ENCODE measurements around the gene METTL21A. TPM values are rescaled to one million over a fixed set of nuclear protein-coding genes. Genes with fewer than 3 reads are reported as not detected.
A peak's percentile ranks its signal among the peaks of the same experiment; 100 is the strongest.

The METTL21A gene
- total RNA-seq (10 to 100 TPM; 11.8 to 19.0 (median 14.3) TPM), polyA plus RNA-seq (19.1 TPM)
- long read RNA-seq, donor 1, full-length matches to known transcripts: 24 of 43 reads
- long read RNA-seq, donor 1, partial matches to known transcripts: 10 of 43 reads
- long read RNA-seq, donor 1, other reads (novel, unspliced or antisense): 9 of 43 reads
- long read RNA-seq, donor 2, full-length matches to known transcripts: 9 of 15 reads
- long read RNA-seq, donor 2, partial matches to known transcripts: 4 of 15 reads
- long read RNA-seq, donor 2, other reads (novel, unspliced or antisense): 2 of 15 reads
- long read RNA-seq, donor 3, full-length matches to known transcripts: 28 of 38 reads
- long read RNA-seq, donor 3, partial matches to known transcripts: 7 of 38 reads
- long read RNA-seq, donor 3, other reads (novel, unspliced or antisense): 3 of 38 reads
- long read RNA-seq, donor 4, full-length matches to known transcripts: 7 of 11 reads
- long read RNA-seq, donor 4, partial matches to known transcripts: 2 of 11 reads
- long read RNA-seq, donor 4, other reads (novel, unspliced or antisense): 2 of 11 reads

GRCh38 chr2:207625014-207625907 lies at the start of gene METTL21A:
Gene METTL21A (minus strand): TSS chr2:207625394. CDS start chr2:207624375, 1,019 bp downstream.
- under 1% methylated on average over 92 of the region's 92 CpGs for WGBS
- peak; percentile 96 for ATAC-seq
- intact Hi-C loops (cut with DNase I): loop anchor here in 2 of 4 donors (2.0 to 10.0 kb wide), 4 partner anchors 87 to 450 kb away; partner anchors contain the start of gene CCNYL1 (in 2 of the 2)
- no peaks in the 10 kb centered on the region for H3K9me3 ChIP-seq (ENCODE audit: control insufficient read depth, low read length)
- peak within 1 kb of the TSS; percentile 59 for H3K27ac ChIP-seq (ENCODE audit: low read length)
- peak; percentile 89 to 95 (median 95) for DNase-seq
- peaks cover 3% of the 10 kb centered on the region for H3K4me1 ChIP-seq (ENCODE audit: control insufficient read depth, insufficient read depth, low read length)
- peak within 1 kb of the TSS; percentile 66 for H3K4me3 ChIP-seq (ENCODE audit: low read length)
- no peaks in the 10 kb centered on the region for H3K27me3 ChIP-seq (ENCODE audit: control insufficient read depth, insufficient read depth)

- Histone ChIP-seq H3K27ac (ENCODE audit: low read length) (no peak overlapping the region), H3K27me3 (ENCODE audit: control insufficient read depth, insufficient read depth) (no peaks in the 10 kb centered on the region), H3K4me1 (ENCODE audit: control insufficient read depth, insufficient read depth, low read length) (no peaks in the 10 kb centered on the region), H3K4me3 (ENCODE audit: low read length) (no peak overlapping the region), H3K9me3 (ENCODE audit: control insufficient read depth, low read length) (no peaks in the 10 kb centered on the region)
- intact Hi-C loops (cut with DNase I): no loop called here
- no peak for ATAC-seq
- WGBS: 76% methylated on average over 2 of the region's 2 CpGs
- DNase-seq: no peak
Measured at GRCh38 chr2:207674826-207675225, 49.6 kb upstream of the METTL21A start.

- Histone ChIP-seq H3K9me3 (ENCODE audit: control insufficient read depth, low read length) (no peaks in the 10 kb centered on the region), H3K4me3 (ENCODE audit: low read length) (no peak overlapping the region), H3K27ac (ENCODE audit: low read length) (no peak overlapping the region), H3K27me3 (ENCODE audit: control insufficient read depth, insufficient read depth) (no peaks in the 10 kb centered on the region), H3K4me1 (ENCODE audit: control insufficient read depth, insufficient read depth, low read length) (no peaks in the 10 kb centered on the region)
- DNase-seq (no peak), ATAC-seq (no peak)
- intact Hi-C loops (cut with DNase I): no loop called here
Measured at GRCh38 chr2:207674266-207674774, 49.1 kb upstream of the METTL21A start.

GRCh38 chr2:207673431-207673830 lies 48.2 kb upstream of the METTL21A start:
- no peak for ATAC-seq
- no peak for DNase-seq
- Histone ChIP-seq H3K27ac (ENCODE audit: low read length) (no peak overlapping the region), H3K27me3 (ENCODE audit: control insufficient read depth, insufficient read depth) (no peaks in the 10 kb centered on the region), H3K9me3 (ENCODE audit: control insufficient read depth, low read length) (no peaks in the 10 kb centered on the region), H3K4me1 (ENCODE audit: control insufficient read depth, insufficient read depth, low read length) (no peaks in the 10 kb centered on the region), H3K4me3 (ENCODE audit: low read length) (no peak overlapping the region)
- intact Hi-C loops (cut with DNase I): no loop called here
- 45% methylated on average over 2 of the region's 2 CpGs for WGBS

GRCh38 chr2:207670887-207671286 lies 45.7 kb upstream of the METTL21A start:
- WGBS: 67% methylated on average over 6 of the region's 6 CpGs

GRCh38 chr2:207663870-207664545 lies 38.8 kb upstream of the METTL21A start:
- Histone ChIP-seq H3K27me3 (ENCODE audit: control insufficient read depth, insufficient read depth) (no peaks in the 10 kb centered on the region), H3K4me3 (ENCODE audit: low read length) (no peak overlapping the region), H3K4me1 (ENCODE audit: control insufficient read depth, insufficient read depth, low read length) (no peaks in the 10 kb centered on the region), H3K9me3 (ENCODE audit: control insufficient read depth, low read length) (no peaks in the 10 kb centered on the region), H3K27ac (ENCODE audit: low read length) (no peak overlapping the region)
- no peak for DNase-seq
- intact Hi-C loops (cut with DNase I): no loop called here
- no peak for ATAC-seq
- WGBS: 64% methylated on average over 5 of the region's 5 CpGs

More at GRCh38 chr2:207670887-207671286, 45.7 kb upstream of the METTL21A start:
- no peaks in the 10 kb centered on the region for H3K27me3 ChIP-seq (ENCODE audit: control insufficient read depth, insufficient read depth)
- DNase-seq (no peak), ATAC-seq (no peak)
- no peaks in the 10 kb centered on the region for H3K9me3 ChIP-seq (ENCODE audit: control insufficient read depth, low read length)
- no peak overlapping the region for H3K4me3 ChIP-seq (ENCODE audit: low read length)
- intact Hi-C loops (cut with DNase I): no loop called here
- no peak overlapping the region for H3K27ac ChIP-seq (ENCODE audit: low read length)
- H3K4me1 ChIP-seq (ENCODE audit: control insufficient read depth, insufficient read depth, low read length): no peaks in the 10 kb centered on the region

GRCh38 chr2:207662203-207662602 lies 37.0 kb upstream of the METTL21A start:
- intact Hi-C loops (cut with DNase I): no loop called here
- Histone ChIP-seq H3K27ac (ENCODE audit: low read length) (no peak overlapping the region), H3K4me1 (ENCODE audit: control insufficient read depth, insufficient read depth, low read length) (no peaks in the 10 kb centered on the region), H3K27me3 (ENCODE audit: control insufficient read depth, insufficient read depth) (no peaks in the 10 kb centered on the region), H3K4me3 (ENCODE audit: low read length) (no peak overlapping the region), H3K9me3 (ENCODE audit: control insufficient read depth, low read length) (no peaks in the 10 kb centered on the region)
- ATAC-seq (no peak), DNase-seq (no peak)
- WGBS: 84% methylated on average over 2 of the region's 2 CpGs

GRCh38 chr2:207660994-207661393 lies 35.8 kb upstream of the METTL21A start:
- Histone ChIP-seq H3K4me3 (ENCODE audit: low read length) (no peak overlapping the region), H3K27ac (ENCODE audit: low read length) (no peak overlapping the region), H3K4me1 (ENCODE audit: control insufficient read depth, insufficient read depth, low read length) (no peaks in the 10 kb centered on the region), H3K9me3 (ENCODE audit: control insufficient read depth, low read length) (no peaks in the 10 kb centered on the region), H3K27me3 (ENCODE audit: control insufficient read depth, insufficient read depth) (no peaks in the 10 kb centered on the region)
- WGBS: 68% methylated on average over 7 of the region's 7 CpGs
- ATAC-seq: no peak
- intact Hi-C loops (cut with DNase I): no loop called here
- no peak for DNase-seq

- Histone ChIP-seq H3K4me1 (ENCODE audit: control insufficient read depth, insufficient read depth, low read length) (no peaks in the 10 kb centered on the region), H3K9me3 (ENCODE audit: control insufficient read depth, low read length) (no peaks in the 10 kb centered on the region), H3K4me3 (ENCODE audit: low read length) (no peak overlapping the region), H3K27me3 (ENCODE audit: control insufficient read depth, insufficient read depth) (no peaks in the 10 kb centered on the region), H3K27ac (ENCODE audit: low read length) (no peak overlapping the region)
- ATAC-seq (no peak), DNase-seq (no peak)
- intact Hi-C loops (cut with DNase I): no loop called here
- WGBS: 82% methylated on average over 4 of the region's 4 CpGs
Measured at GRCh38 chr2:207658156-207658555, 33.0 kb upstream of the METTL21A start.

- Histone ChIP-seq H3K9me3 (ENCODE audit: control insufficient read depth, low read length) (no peaks in the 10 kb centered on the region), H3K4me3 (ENCODE audit: low read length) (no peak overlapping the region), H3K27ac (ENCODE audit: low read length) (no peak overlapping the region), H3K4me1 (ENCODE audit: control insufficient read depth, insufficient read depth, low read length) (no peaks in the 10 kb centered on the region), H3K27me3 (ENCODE audit: control insufficient read depth, insufficient read depth) (no peaks in the 10 kb centered on the region)
- DNase-seq: no peak
- no peak for ATAC-seq
- intact Hi-C loops (cut with DNase I): no loop called here
- WGBS: 79% methylated on average over 4 of the region's 4 CpGs
Measured at GRCh38 chr2:207655000-207655399, 29.8 kb upstream of the METTL21A start.
